ENCODE measurements around the gene PDK2.

The PDK2 gene

GRCh38 chr17:50110591-50111349 lies 15.6 kb downstream of the PDK2 start:
- H3K27ac ChIP-seq (ENCODE audit: poor library complexity, severe bottlenecking): no peak overlapping the region
- no peaks in the 10 kb centered on the region; the same call in 1 of the 2 replicates for H3K36me3 ChIP-seq (ENCODE audit: low read depth)
- no peak for TF ChIP-seq CTCF (IDR thresholded peaks at IDR 0.05; ENCODE audit: poor library complexity, severe bottlenecking)
- no peak for ATAC-seq (ENCODE audit: low read depth)
- no peaks in the 10 kb centered on the region for H3K27me3 ChIP-seq (ENCODE audit: insufficient read depth, poor library complexity, severe bottlenecking)
- no peak overlapping the region for H3K4me3 ChIP-seq (ENCODE audit: severe bottlenecking)
- no peaks in the 10 kb centered on the region for H3K9me3 ChIP-seq (ENCODE audit: severe bottlenecking)
- peaks cover 15% of the 10 kb centered on the region for H3K4me1 ChIP-seq (ENCODE audit: insufficient read depth, poor library complexity, severe bottlenecking)
- DNase-seq (ENCODE audit: low spot score): no peak

- Histone ChIP-seq H3K36me3 (ENCODE audit: low read depth) (no peaks in the 10 kb centered on the region; the same call in 1 of the 2 replicates), H3K27ac (ENCODE audit: poor library complexity, severe bottlenecking) (no peak overlapping the region), H3K4me1 (ENCODE audit: insufficient read depth, poor library complexity, severe bottlenecking) (peaks cover 14% of the 10 kb centered on the region), H3K9me3 (ENCODE audit: severe bottlenecking) (no peaks in the 10 kb centered on the region), H3K27me3 (ENCODE audit: insufficient read depth, poor library complexity, severe bottlenecking) (peaks cover 6% of the 10 kb centered on the region), H3K4me3 (ENCODE audit: severe bottlenecking) (no peak overlapping the region)
- DNase-seq (ENCODE audit: low spot score) (no peak), ATAC-seq (ENCODE audit: low read depth) (no peak)
- no peak for TF ChIP-seq CTCF (IDR thresholded peaks at IDR 0.05; ENCODE audit: poor library complexity, severe bottlenecking)
These were observed 16.8 kb downstream of the PDK2 start for GRCh38 chr17:50111673-50112655.

GRCh38 chr17:50112694-50113093 lies 17.5 kb downstream of the PDK2 start:
- H3K9me3 ChIP-seq (ENCODE audit: severe bottlenecking): no peaks in the 10 kb centered on the region
- H3K4me1 ChIP-seq (ENCODE audit: insufficient read depth, poor library complexity, severe bottlenecking): peaks cover 7% of the 10 kb centered on the region
- no peaks in the 10 kb centered on the region; the same call in 1 of the 2 replicates for H3K36me3 ChIP-seq (ENCODE audit: low read depth)
- H3K4me3 ChIP-seq (ENCODE audit: severe bottlenecking): no peak overlapping the region
- ATAC-seq (ENCODE audit: low read depth): no peak
- H3K27ac ChIP-seq (ENCODE audit: poor library complexity, severe bottlenecking): no peak overlapping the region
- H3K27me3 ChIP-seq (ENCODE audit: insufficient read depth, poor library complexity, severe bottlenecking): peaks cover 10% of the 10 kb centered on the region
- no peak for TF ChIP-seq CTCF (IDR thresholded peaks at IDR 0.05; ENCODE audit: poor library complexity, severe bottlenecking)
- no peak for DNase-seq (ENCODE audit: low spot score)

- no peaks in the 10 kb centered on the region; the same call in 1 of the 2 replicates for H3K36me3 ChIP-seq (ENCODE audit: low read depth)
- ATAC-seq (ENCODE audit: low read depth): no peak
These were observed 18.6 kb downstream of the PDK2 start for GRCh38 chr17:50113624-50114320.

More at GRCh38 chr17:50113624-50114320, 18.6 kb downstream of the PDK2 start:
- no peaks in the 10 kb centered on the region for H3K4me1 ChIP-seq (ENCODE audit: insufficient read depth, poor library complexity, severe bottlenecking)
- DNase-seq (ENCODE audit: low spot score): no peak
- TF ChIP-seq CTCF (IDR thresholded peaks at IDR 0.05; ENCODE audit: poor library complexity, severe bottlenecking): no peak
- no peak overlapping the region for H3K4me3 ChIP-seq (ENCODE audit: severe bottlenecking)
- no peaks in the 10 kb centered on the region for H3K9me3 ChIP-seq (ENCODE audit: severe bottlenecking)
- no peak overlapping the region for H3K27ac ChIP-seq (ENCODE audit: poor library complexity, severe bottlenecking)
- peaks cover 11% of the 10 kb centered on the region for H3K27me3 ChIP-seq (ENCODE audit: insufficient read depth, poor library complexity, severe bottlenecking)

Data from RWPE2 (cell line).